CD4-positive, alpha-beta T cell treated with Interleukin-6 for 4 hours (primary cell): ENCODE data around the gene PCDH17.

ENCODE experiments used
- DNase-seq: peaks from one replicate; pipeline ENCODE4 v3.0.0-alpha.2; 2020; ENCODE audit warnings: mixed read lengths

Gene PCDH17

DNA sequence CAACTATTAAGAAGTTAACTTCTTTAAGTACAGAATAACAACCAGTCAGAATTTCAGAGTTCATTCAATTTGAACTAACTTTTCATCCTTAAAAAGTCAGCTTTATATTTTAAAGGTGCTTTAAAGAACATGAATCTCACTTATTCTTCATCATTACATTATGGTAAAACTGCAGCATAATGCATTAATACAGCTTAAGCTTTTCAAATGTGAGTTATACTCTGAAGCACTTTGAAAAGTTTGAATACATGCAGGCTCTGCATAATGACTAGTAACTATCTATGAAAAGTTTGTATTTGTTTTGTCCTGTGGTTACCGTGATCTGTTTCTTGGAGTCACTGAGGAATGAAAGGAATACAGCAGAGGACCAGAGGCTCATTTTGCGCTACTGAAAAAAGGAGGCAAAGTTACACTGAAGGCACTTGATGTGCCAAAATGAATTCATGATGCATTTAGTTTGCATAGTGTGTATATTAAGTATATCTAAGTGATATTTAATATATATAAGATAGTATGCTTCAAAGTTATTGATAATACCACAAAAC, 4.1 kb downstream of the PCDH17 start:
- DNase-seq, result no peak

- no peak for DNase-seq
Measured at GRCh38 chr13:57636816-57637215, 5.3 kb downstream of the PCDH17 start.

DNA sequence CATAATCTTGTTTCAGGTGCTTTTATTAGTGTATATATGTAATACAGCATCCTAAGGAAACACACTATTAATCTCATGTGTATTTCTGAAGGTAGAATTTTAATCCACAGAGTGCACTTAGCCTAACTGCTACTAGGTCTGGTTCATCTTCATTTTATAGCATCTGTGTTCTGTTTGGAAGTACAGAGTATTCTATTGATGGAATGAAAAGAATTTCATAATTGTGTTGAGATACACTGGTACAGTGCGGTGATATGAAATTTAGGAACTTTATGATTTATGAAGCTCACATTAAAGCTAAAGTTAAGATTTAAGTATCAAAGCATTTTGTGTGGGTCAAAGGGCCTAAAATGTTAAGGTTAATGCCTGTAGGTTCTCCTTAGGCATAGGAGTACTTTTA, 6.0 kb downstream of the PCDH17 start:
- no peak for DNase-seq

- no peak for DNase-seq
Measured at GRCh38 chr13:57638186-57638890, 6.8 kb downstream of the PCDH17 start.

DNA sequence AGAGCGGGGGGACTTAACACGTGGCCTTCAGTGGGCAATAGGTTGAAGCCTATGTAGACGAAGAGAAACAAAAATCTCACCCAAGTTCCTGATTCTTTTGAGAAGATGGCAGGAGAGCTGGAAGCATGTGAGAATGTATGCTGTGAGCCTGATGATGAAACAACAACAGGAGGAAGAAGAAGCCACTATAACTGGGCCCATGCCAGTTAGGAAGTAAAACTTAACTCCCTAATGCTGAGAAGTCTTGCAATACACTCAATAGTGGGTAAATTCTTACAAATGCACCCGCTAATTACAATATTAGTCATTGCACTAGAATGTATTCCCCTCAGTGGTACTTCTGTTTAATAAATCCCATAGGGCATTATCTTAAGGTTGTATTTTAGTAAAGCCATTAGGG, 9.1 kb downstream of the PCDH17 start:
- no peak for DNase-seq

- no peak for DNase-seq
Measured at GRCh38 chr13:57641051-57641450, 9.5 kb downstream of the PCDH17 start.

DNA sequence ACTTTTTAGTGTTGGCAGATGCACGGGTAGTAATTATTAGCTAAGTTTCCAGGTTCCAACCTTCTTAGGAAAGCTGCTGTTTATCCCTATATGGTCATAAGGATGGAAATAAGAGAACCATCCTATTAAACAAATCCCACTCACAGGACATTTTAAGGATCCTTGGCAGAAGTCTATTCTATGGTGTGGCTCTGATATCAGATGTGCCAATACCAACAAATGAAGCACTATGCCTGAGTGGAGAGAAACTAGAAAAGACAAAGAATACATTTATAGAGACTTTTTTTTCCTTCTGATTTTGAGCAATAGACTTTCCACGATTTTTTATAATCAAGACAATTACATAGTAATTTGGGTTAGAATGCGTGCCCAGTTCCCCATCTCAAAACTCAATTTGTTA, 12.6 kb downstream of the PCDH17 start:
- DNase-seq, result no peak

DNA sequence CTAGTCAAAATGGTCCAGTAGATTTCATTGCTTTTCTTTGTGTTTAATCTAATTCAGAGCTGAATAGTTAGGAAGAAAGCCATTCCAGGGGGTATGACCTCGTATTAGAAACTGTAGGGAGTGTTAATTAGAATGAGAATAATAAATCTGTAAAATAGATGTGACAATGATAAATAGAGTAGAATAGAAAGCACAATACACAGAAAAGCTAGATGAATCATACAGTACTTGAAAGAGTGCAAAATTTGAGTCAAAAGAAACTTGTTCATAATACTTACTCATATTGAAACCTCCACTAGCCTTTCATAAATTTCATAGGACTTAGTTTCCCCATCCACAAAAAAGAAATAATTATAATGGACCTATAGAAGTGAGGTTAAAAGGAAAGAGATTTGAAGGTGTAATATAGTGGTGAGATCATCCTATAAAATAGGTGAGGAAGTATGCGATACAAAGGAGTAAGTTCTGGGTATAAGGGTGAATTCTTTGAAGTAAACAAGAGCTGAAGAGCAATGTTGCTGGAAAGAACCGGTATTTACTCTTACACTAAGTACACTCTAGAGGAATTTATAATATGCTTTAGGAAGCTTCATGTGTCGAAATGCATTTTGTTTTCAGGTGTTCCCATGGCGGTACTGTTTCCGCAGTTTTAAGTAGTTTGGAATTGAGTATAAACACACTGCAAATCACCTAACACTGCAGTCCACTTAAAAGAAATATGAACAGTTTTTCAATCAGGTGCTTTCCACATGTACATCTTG, 21.9 kb downstream of the PCDH17 start:
- DNase-seq, result no peak

DNA sequence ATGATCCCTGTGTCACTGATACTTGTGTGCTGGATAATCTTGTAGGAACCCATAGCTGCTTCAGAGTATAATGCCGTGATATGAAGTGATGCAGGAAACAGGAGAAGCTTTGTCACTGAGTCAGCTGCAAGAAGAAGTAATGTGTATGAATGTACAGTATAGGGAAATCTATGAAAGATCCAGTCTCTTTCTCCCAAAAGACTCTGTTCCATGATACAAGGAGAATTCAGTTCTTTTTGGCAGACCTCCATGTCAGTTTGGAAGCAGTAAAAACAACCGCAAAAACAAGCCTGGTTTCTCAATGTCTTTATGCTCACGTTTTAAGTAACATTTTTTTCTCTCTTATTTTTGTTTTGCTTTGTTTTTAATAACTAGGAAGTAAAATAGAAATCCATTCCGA, 33.9 kb downstream of the PCDH17 start:
- no peak for DNase-seq

DNA sequence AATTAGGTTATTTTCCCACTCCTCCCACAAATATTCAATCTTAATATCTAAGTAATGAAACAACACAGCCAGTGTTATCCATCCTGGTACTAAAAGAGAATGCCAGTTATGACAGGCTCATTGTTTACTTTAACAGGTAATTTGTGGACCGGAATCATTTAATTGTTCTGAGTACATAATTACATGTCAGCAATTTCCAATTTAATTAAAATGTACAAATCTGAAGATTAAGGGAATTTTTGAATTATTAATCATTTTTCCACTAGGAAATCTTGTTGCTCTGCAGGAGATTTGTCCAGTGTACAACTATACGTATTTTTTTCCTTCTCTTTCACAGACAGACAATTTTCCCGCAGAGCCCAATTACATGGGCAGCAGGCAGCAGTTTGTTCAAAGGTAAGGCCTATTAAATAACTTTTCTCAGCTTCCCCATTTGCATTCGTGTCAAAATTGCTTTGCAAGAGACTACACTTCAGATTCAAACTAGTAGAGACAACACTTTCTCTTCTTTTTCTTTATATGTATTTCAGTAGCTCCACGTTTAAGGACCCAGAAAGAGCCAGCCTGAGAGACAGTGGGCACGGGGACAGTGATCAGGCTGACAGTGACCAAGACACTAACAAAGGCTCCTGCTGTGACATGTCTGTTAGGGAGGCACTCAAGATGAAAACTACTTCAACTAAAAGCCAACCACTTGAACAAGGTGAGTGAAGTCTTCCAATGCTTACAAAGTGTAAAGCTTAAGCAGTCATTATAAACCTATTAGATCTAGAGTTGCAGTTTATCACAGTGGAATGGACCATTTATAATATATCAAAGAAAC, 34.8 kb downstream of the PCDH17 start:
- DNase-seq, result no peak

GRCh38 chr13:57672168-57672567, 40.6 kb downstream of the PCDH17 start:
- no peak for DNase-seq

DNA sequence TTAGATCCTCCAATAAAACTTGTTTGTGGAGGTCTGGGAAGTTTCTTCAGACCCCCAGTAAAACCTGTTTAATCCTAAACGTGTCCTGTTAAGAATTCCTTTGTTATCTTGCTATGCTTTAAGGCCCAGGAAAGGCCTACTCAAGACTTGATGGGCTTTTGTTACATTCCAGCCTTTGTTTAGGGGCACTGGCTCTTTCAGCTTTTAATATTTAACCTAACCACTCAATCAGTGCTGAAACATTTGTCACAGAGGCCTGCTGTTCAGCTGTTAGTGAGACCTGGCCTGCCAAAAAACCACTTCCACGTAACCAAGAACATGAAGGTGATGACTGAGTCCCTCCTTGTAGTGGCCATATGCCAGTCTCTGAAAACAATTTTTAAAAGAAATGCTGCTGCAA, 41.7 kb downstream of the PCDH17 start:
- no peak for DNase-seq

DNA sequence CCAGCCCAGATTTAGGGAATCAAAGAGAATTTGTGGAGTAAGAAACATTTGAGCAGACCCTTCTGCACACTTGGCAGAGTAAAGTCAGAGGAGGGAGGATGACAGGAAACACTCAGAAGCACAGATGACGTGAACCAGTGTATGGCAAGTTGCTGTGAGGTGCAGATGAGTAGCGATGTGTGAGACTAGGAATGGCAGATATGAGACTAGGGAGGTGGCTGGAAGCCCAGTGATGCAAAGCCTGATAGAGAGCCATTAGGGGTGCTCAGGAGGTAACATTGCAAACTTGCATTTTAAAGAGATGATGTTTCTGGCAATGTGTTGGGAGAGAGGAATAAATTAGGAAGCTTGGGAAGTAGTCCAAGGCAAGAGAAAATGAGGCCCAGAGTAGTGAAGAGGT, 44.0 kb downstream of the PCDH17 start:
- DNase-seq, result no peak

- no peak for DNase-seq
Measured at GRCh38 chr13:57680609-57681008, 49.1 kb downstream of the PCDH17 start.

GRCh38 chr13:57682128-57682716, 50.7 kb downstream of the PCDH17 start:
- DNase-seq, result no peak

DNA sequence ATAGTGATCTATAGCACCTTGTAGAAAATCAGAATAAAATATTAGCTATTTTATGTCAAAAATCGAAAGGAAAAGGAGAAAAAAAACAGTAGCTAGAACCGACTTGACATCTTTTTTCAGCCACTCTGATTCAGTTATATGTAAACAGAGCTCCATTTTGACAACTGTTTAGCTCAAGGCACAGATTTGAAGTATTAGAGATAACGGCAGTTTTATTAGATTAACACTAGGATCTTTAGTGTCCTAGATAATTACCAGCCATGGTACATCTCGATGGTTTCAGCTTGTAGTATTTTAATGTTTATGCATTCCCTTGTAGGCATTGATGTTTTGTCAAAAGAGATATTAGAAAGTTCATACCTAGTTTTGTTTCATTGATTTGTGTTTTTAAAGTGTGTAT, 67.3 kb downstream of the PCDH17 start:
- DNase-seq, result no peak

- no peak for DNase-seq
Measured at GRCh38 chr13:57704031-57704430, 72.5 kb downstream of the PCDH17 start.

DNA sequence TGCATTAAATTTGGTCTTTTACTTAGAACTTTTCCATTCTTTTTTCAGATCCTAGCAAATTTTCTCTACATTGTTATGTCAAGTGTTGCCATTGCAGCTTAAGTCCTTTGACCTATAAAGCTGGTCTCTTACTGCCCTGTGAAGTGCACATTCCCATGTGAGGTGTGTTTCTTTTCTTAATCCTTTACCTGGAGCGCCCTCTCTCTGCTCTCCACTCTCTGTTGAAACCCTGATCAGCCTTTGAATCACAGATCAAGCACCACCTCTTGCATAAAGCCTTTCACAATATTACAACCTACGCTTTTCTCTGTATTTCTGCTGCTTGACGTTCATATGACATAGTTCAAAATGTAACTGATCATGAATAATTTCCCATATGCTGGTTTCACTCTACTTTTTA, 84.8 kb downstream of the PCDH17 start:
- no peak for DNase-seq

DNA sequence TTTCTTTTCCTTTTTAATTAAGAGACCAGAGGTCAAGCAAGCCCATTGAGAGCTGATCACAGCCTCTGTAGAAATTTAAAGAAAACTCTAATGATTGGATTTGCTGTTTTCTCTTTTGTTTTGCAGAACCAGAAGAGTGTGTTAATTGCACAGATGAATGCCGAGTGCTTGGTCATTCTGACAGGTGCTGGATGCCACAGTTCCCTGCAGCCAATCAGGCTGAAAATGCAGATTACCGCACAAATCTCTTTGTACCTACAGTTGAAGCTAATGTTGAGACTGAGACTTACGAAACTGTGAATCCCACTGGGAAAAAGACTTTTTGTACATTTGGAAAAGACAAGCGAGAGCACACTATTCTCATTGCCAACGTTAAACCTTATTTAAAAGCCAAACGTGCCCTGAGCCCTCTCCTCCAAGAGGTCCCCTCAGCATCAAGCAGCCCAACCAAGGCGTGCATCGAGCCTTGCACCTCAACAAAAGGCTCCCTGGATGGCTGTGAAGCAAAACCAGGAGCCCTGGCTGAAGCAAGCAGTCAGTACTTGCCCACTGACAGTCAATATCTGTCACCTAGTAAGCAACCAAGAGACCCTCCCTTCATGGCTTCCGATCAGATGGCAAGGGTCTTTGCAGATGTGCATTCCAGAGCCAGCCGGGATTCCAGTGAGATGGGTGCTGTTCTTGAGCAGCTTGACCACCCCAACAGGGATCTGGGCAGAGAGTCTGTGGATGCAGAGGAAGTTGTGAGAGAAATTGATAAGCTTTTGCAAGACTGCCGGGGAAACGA, 93.1 kb downstream of the PCDH17 start:
- no peak for DNase-seq

- DNase-seq, result no peak
Measured at GRCh38 chr13:57725480-57725879, 93.9 kb downstream of the PCDH17 start.

DNA sequence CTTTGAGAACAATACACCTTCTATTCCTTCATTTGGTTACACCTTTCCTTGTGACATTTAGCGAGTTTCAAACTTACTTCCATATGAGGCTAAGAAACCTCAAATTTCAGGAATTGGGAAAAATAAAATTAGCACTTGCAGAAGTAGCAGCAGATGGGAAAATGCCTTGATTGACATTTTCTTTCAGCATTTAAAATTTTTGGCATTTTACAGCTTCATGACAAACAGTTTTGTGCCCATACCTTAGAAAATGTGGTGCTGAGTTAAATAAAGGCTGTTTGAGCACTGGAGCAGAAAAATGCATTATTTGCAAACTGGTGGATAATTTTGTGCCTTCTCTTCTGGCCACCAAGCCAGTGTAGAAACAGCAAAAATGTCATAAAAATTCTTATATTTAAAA, 95.4 kb downstream of the PCDH17 start:
- no peak for DNase-seq

DNA sequence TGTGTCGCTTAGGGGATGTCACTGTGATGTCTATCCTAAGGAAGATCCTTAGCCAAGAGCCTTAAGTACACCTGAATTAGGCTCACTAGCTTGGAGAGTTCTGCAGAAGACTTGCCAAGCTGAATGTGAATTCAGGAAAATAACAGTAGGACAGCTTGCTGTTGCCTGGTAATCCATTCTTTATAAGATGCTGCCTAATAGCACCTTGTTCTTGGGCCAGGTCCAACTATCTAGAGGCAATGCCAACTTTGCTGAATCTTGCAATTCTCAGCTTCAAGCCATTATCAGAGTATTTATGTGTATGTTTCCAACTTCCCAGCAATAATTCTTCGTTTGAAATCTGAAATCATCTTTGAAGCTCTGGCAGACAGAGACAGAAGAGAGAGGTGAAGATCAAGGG, 102.8 kb downstream of the PCDH17 start:
- no peak for DNase-seq
